Astrocyte (in vitro differentiated cells and primary cell): ENCODE data around the gene IL32. TPM values are rescaled to one million over a fixed set of nuclear protein-coding genes. Genes with fewer than 3 reads are reported as not detected.

Source experiments
- DNase-seq: peaks from one replicate; pipeline ENCODE4 v3.0.0-alpha.2; 2010; ENCODE audit warnings: low read depth
- FAIRE-seq: peaks from 2 replicates; lab custom pipeline; 2011; peaks lifted over from hg19 to GRCh38; lab: Jason Lieb, UNC
- H2AFZ ChIP-seq: 2 replicates; pipeline ENCODE4 v1.6.0; 2012; ENCODE audit warnings: low read depth, low read length, inconsistent platforms
- H3K27ac ChIP-seq: 2 replicates; pipeline ENCODE4 v1.5.1; 2011; ENCODE audit warnings: low read depth, low read length, inconsistent platforms
- H3K27me3 ChIP-seq: 2 replicates; pipeline ENCODE4 v1.6.0; 2011; ENCODE audit warnings: low read length, inconsistent platforms; ENCODE audit not compliant: insufficient read depth
- H3K36me3 ChIP-seq: 2 replicates; pipeline ENCODE4 v1.5.1; 2011; ENCODE audit warnings: low read length, inconsistent platforms; ENCODE audit not compliant: insufficient read depth
- H3K4me1 ChIP-seq: 2 replicates; pipeline ENCODE4 v1.5.1; 2011; ENCODE audit warnings: low read length, inconsistent platforms; ENCODE audit not compliant: insufficient read depth
- H3K4me2 ChIP-seq: 2 replicates; pipeline ENCODE4 v1.6.0; 2012; ENCODE audit warnings: low read length, inconsistent platforms
- H3K4me3 ChIP-seq: 2 replicates; pipeline ENCODE4 v1.5.1; 2011; ENCODE audit warnings: low read depth, mild to moderate bottlenecking, low read length, inconsistent platforms; ENCODE audit not compliant: insufficient read depth
- H3K79me2 ChIP-seq: 2 replicates; pipeline ENCODE4 v1.6.0; 2012; ENCODE audit warnings: mild to moderate bottlenecking, low read length, inconsistent platforms; ENCODE audit not compliant: insufficient read depth
- H3K9ac ChIP-seq: 2 replicates; pipeline ENCODE4 v1.6.0; 2012; ENCODE audit warnings: mild to moderate bottlenecking, low read length, inconsistent platforms
- H3K9me3 ChIP-seq: 2 replicates; pipeline ENCODE4 v1.5.1; 2012; ENCODE audit warnings: low read depth, mild to moderate bottlenecking, low read length, inconsistent platforms; ENCODE audit not compliant: insufficient read depth
- H4K20me1 ChIP-seq: 2 replicates; pipeline ENCODE4 v1.6.0; 2012; ENCODE audit warnings: low read length, inconsistent platforms; ENCODE audit not compliant: insufficient read depth
- H3K27ac Mint-ChIP-seq: one replicate; pipeline ENCODE4 v1.8.0; 2021; ENCODE audit warnings: mild to moderate bottlenecking, mixed read lengths; ENCODE audit not compliant: unreplicated experiment
- H3K27me3 Mint-ChIP-seq: one replicate; pipeline ENCODE4 v1.8.0; 2021; ENCODE audit warnings: low read depth, mixed read lengths; ENCODE audit not compliant: unreplicated experiment
- H3K36me3 Mint-ChIP-seq: one replicate; pipeline ENCODE4 v1.8.0; 2021; ENCODE audit warnings: low read depth, mixed read lengths; ENCODE audit not compliant: unreplicated experiment
- H3K4me1 Mint-ChIP-seq: one replicate; pipeline ENCODE4 v1.8.0; 2021; ENCODE audit warnings: low read depth, mixed read lengths; ENCODE audit not compliant: unreplicated experiment
- H3K4me3 Mint-ChIP-seq: one replicate; pipeline ENCODE4 v1.8.0; 2021; ENCODE audit warnings: mild to moderate bottlenecking, moderate library complexity, mixed read lengths; ENCODE audit not compliant: unreplicated experiment
- H3K9me3 Mint-ChIP-seq: one replicate; pipeline ENCODE4 v1.8.0; 2021; ENCODE audit warnings: mild to moderate bottlenecking, mixed read lengths; ENCODE audit not compliant: unreplicated experiment
- EZH2 ChIP-seq: IDR thresholded peaks from 2 replicates; pipeline ENCODE4 v1.6.1; 2012; ENCODE audit warnings: mild to moderate bottlenecking, low read length, inconsistent platforms; ENCODE audit not compliant: insufficient read depth
- total RNA-seq: library from RNA; stranded (reverse); gene quantifications from 2 replicates; pipeline ENCODE4 v1.2.1, GENCODE V29; 2021
- TF ChIP-seq, protein P1 (sequence below): IDR thresholded peaks from 2 replicates; pipeline ENCODE4 v1.5.1; 2011; ENCODE audit warnings: low read depth, mild to moderate bottlenecking, inconsistent platforms, low read length, moderate library complexity; ENCODE audit not compliant: insufficient read depth

IL32 gene
- total RNA-seq, 1 donor from 2014 or later = 43.8 TPM

DNA sequence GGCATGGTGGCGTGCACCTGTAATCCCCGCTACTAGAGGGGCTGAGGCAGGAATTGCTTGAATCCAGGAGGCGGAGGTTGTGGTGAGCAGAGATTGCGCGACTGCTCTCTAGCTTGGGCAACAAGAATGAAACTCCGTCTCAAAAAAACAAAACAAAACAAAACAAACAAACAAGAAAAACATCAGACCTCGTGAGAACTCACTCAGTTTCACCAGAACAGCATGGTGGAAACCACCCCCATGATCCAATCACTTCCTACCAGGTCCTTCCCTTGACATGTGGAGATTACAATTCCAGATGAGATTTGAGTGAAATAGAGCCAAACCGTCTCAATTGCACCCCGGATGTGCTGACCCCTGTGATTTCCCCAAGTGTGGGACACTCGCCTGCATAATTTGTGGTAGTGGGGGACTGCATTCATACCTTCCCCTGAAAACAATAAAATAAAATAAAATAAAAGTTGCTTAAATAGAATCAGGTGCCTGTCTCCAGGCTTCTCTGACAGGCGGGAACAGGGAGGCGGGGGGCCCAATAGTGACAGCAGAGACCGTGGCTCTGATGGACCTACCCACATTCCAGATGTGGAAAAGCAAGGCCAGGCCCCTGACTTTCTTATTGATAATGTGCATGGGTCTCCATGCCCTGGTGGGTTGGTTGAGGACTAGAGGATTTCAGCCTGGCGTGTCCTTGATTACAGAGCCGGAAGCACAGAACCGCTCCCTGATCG is 20.6 kb downstream of the IL32 start:
- Mint-ChIP-seq H3K4me1 (peaks cover 8% of the 10 kb centered on the region), H3K27ac (no peak overlapping the region), H3K36me3 (no peaks in the 10 kb centered on the region), H3K4me3 (no peak overlapping the region), H3K9me3 (peaks cover 2% of the 10 kb centered on the region), H3K27me3 (peaks cover 10% of the 10 kb centered on the region)
- no peaks in the 10 kb centered on the region for H3K79me2 ChIP-seq
- H4K20me1 ChIP-seq = no peaks in the 10 kb centered on the region
- H3K27ac ChIP-seq = no peak overlapping the region
- no peak for TF ChIP-seq EZH2
- TF ChIP-seq, protein P1, sequence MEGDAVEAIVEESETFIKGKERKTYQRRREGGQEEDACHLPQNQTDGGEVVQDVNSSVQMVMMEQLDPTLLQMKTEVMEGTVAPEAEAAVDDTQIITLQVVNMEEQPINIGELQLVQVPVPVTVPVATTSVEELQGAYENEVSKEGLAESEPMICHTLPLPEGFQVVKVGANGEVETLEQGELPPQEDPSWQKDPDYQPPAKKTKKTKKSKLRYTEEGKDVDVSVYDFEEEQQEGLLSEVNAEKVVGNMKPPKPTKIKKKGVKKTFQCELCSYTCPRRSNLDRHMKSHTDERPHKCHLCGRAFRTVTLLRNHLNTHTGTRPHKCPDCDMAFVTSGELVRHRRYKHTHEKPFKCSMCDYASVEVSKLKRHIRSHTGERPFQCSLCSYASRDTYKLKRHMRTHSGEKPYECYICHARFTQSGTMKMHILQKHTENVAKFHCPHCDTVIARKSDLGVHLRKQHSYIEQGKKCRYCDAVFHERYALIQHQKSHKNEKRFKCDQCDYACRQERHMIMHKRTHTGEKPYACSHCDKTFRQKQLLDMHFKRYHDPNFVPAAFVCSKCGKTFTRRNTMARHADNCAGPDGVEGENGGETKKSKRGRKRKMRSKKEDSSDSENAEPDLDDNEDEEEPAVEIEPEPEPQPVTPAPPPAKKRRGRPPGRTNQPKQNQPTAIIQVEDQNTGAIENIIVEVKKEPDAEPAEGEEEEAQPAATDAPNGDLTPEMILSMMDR = no peak
- FAIRE-seq (no peak), DNase-seq (no peak)
- H3K4me2 ChIP-seq = no peak overlapping the region
- no peak overlapping the region for H3K9ac ChIP-seq
- H3K9me3 ChIP-seq = no peaks in the 10 kb centered on the region
- no peaks in the 10 kb centered on the region for H3K4me1 ChIP-seq
- H3K27me3 ChIP-seq = peaks cover 3% of the 10 kb centered on the region
- no peaks in the 10 kb centered on the region for H3K36me3 ChIP-seq
- H2AFZ ChIP-seq = no peak overlapping the region
- no peak overlapping the region for H3K4me3 ChIP-seq

DNA sequence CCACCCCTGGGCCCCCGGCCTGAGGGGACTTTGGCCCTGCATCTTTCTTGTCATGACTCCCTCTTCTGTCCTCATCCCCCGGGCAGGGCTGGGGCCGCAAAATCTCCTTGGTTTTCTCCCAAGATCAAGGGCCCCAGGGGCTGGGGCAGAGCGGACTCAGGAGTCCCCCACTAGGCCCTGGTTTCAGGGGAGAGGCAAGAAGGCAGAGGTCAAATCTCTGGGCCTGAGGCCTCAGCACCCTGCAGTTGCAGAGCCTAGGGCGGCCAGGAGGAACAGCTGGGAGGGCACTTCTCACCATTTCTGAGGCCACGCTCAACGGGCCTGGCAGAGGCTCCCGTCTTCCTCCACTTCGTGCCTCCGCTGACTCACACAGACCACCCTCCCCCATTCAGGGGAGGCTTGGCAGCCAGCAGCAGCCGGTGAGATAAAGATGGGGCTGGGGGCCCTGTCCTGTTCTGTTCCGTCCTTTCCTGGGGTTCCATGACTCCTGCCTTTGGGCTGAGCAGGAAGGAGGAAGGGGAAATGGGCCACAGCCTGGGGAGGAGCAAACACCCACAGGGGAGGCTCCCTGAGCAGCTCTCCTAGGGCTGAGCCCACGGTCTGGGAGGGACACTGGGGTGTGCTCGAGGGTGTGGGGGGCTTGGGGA is 21.3 kb downstream of the IL32 start:
- H3K36me3 Mint-ChIP-seq = no peaks in the 10 kb centered on the region

More for the DNA sequence above, 21.3 kb downstream of the IL32 start:
- FAIRE-seq (no peak), DNase-seq (no peak)
- peaks cover 2% of the 10 kb centered on the region for H3K27me3 ChIP-seq
- H3K79me2 ChIP-seq = no peaks in the 10 kb centered on the region
- Mint-ChIP-seq H3K4me3 (no peak overlapping the region), H3K9me3 (peaks cover 2% of the 10 kb centered on the region), H3K4me1 (peaks cover 8% of the 10 kb centered on the region), H3K27me3 (peaks cover 15% of the 10 kb centered on the region), H3K27ac (no peak overlapping the region)
- no peaks in the 10 kb centered on the region for H3K4me1 ChIP-seq
- no peak overlapping the region for H3K4me3 ChIP-seq
- H3K9me3 ChIP-seq = no peaks in the 10 kb centered on the region
- no peak overlapping the region for H3K27ac ChIP-seq
- no peak overlapping the region for H2AFZ ChIP-seq
- no peak overlapping the region for H3K4me2 ChIP-seq
- H4K20me1 ChIP-seq = no peaks in the 10 kb centered on the region
- TF ChIP-seq, protein P1 = no peak
- no peak for TF ChIP-seq EZH2
- no peak overlapping the region for H3K9ac ChIP-seq
- no peaks in the 10 kb centered on the region for H3K36me3 ChIP-seq
